HG03565 (cell line): Measurements from ENCODE around the gene CCDC61.

Source experiments
- ATAC-seq: cut with Tn5 transposase; IDR thresholded peaks from one replicate; pipeline ENCODE4 v1.9.1; 2021; ENCODE audit warnings: mild to moderate bottlenecking, moderate library complexity; ENCODE audit not compliant: unreplicated experiment

Gene CCDC61

GRCh38 chr19:45973553-45974338 lies 21.5 kb upstream of the CCDC61 start, which contains the start of gene NOVA2:
TSS of gene NOVA2 (minus strand) at chr19:45973865. CDS start at chr19:45973351, 514 bp downstream.
- no peak for ATAC-seq

- ATAC-seq = no peak
These were observed 19.8 kb upstream of the CCDC61 start for GRCh38 chr19:45975306-45976070.

- ATAC-seq = no peak
These were observed 19.1 kb upstream of the CCDC61 start for GRCh38 chr19:45976178-45976577.

- ATAC-seq = no peak
These were observed 17.1 kb upstream of the CCDC61 start for GRCh38 chr19:45978156-45978555.

- ATAC-seq = no peak
These were observed 13.9 kb upstream of the CCDC61 start for GRCh38 chr19:45981350-45981749.

- ATAC-seq = no peak
These were observed 9.9 kb upstream of the CCDC61 start for GRCh38 chr19:45985321-45985720.

- no peak for ATAC-seq
These were observed 5.0 kb upstream of the CCDC61 start for GRCh38 chr19:45990113-45990728.

- ATAC-seq = no peak
These were observed 740 bp upstream of the CCDC61 start for GRCh38 chr19:45994456-45994997.

GRCh38 chr19:45995715-45996385 lies 583 bp downstream of the CCDC61 start:
- ATAC-seq = no peak

GRCh38 chr19:45996933-45997332 lies 1.7 kb downstream of the CCDC61 start:
- ATAC-seq = no peak

- no peak for ATAC-seq
These were observed 3.6 kb downstream of the CCDC61 start for GRCh38 chr19:45998834-45999233.

GRCh38 chr19:45999653-46000121 lies 4.4 kb downstream of the CCDC61 start:
- no peak for ATAC-seq

- ATAC-seq = no peak
These were observed 5.4 kb downstream of the CCDC61 start for GRCh38 chr19:46000491-46001246.

GRCh38 chr19:46002678-46003275 lies 7.5 kb downstream of the CCDC61 start:
- no peak for ATAC-seq

GRCh38 chr19:46006411-46006810 lies 11.1 kb downstream of the CCDC61 start:
- ATAC-seq = no peak

- ATAC-seq = no peak
These were observed 14.6 kb downstream of the CCDC61 start for GRCh38 chr19:46009530-46010510.

- ATAC-seq = no peak
These were observed 19.3 kb downstream of the CCDC61 start for GRCh38 chr19:46014534-46014933.

GRCh38 chr19:46014941-46015686 lies 19.8 kb downstream of the CCDC61 start:
- no peak for ATAC-seq
